Measurements from ENCODE around the gene SEPHS2.

DNA sequence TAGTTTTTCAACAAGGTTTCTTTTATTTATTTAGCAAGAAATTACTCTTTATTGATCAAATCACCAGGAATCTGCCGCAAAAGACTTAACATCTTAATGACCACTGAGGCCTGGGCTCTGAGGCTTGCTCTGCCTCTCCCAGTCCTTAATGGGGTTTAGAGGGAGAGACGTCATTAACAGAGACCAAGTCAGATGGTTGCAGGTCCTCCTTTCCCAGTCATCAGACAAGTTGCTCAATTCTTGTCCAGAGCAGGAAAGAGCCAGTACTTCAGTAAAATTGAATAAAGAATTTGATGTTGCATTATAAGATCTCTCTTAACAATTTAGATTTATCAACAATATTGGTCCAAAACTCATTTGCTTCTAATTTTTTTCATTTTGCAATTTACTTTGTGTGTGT lies 2.0 kb downstream of the SEPHS2 start:
- TF ChIP-seq, protein P1, sequence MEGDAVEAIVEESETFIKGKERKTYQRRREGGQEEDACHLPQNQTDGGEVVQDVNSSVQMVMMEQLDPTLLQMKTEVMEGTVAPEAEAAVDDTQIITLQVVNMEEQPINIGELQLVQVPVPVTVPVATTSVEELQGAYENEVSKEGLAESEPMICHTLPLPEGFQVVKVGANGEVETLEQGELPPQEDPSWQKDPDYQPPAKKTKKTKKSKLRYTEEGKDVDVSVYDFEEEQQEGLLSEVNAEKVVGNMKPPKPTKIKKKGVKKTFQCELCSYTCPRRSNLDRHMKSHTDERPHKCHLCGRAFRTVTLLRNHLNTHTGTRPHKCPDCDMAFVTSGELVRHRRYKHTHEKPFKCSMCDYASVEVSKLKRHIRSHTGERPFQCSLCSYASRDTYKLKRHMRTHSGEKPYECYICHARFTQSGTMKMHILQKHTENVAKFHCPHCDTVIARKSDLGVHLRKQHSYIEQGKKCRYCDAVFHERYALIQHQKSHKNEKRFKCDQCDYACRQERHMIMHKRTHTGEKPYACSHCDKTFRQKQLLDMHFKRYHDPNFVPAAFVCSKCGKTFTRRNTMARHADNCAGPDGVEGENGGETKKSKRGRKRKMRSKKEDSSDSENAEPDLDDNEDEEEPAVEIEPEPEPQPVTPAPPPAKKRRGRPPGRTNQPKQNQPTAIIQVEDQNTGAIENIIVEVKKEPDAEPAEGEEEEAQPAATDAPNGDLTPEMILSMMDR (conservative IDR thresholded peaks at IDR 0.05; ENCODE audit: low read length): no peak
- TF ChIP-seq EZH2phosphoT487 (IDR thresholded peaks at IDR 0.05; ENCODE audit: borderline replicate concordance): no peak

All from Loucy (cell line).